ENCODE measurements around the gene PTGFRN.

DNA sequence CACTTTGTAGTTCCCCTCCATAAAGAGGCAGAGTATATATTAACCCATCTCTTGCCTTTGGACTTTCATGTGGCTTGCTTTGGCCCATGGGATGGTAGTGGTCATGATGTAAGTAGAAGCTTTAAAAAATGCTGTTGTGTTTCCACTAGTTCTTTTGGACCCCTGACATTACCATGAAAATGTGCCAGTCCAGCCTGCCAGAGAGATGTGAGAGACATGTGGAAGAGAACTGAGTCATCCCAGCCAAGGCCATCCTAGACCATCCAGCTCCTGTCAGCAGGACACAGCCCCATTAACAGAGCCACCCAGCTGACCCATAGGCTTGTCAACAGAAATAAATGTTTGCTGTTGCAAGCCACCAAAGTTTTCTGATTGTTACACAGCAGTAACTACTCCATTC, 87.9 kb downstream of the PTGFRN start:
- TF ChIP-seq, protein P1, sequence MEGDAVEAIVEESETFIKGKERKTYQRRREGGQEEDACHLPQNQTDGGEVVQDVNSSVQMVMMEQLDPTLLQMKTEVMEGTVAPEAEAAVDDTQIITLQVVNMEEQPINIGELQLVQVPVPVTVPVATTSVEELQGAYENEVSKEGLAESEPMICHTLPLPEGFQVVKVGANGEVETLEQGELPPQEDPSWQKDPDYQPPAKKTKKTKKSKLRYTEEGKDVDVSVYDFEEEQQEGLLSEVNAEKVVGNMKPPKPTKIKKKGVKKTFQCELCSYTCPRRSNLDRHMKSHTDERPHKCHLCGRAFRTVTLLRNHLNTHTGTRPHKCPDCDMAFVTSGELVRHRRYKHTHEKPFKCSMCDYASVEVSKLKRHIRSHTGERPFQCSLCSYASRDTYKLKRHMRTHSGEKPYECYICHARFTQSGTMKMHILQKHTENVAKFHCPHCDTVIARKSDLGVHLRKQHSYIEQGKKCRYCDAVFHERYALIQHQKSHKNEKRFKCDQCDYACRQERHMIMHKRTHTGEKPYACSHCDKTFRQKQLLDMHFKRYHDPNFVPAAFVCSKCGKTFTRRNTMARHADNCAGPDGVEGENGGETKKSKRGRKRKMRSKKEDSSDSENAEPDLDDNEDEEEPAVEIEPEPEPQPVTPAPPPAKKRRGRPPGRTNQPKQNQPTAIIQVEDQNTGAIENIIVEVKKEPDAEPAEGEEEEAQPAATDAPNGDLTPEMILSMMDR (IDR thresholded peaks at IDR 0.05; ENCODE audit: poor library complexity) = no peak
- TF ChIP-seq EZH2phosphoT487 (IDR thresholded peaks at IDR 0.05; ENCODE audit: low read depth, severe bottlenecking, unreplicated experiment) (no peak), EZH2 (IDR thresholded peaks at IDR 0.05; ENCODE audit: borderline replicate concordance) (no peak)

Data from hepatocyte (in vitro differentiated cells).